SK-N-SH treated with all-trans-retinoic acid at 6 μM for 48 hours (cell line): ENCODE results near the gene PCGF5.

ENCODE experiments used
- ATAC-seq: fragments of 200-7000 bp; cut with Tn5 transposase; 3 replicates; pipeline ENCODE4 v1.9.1; 2020; ENCODE audit warnings: mild to moderate bottlenecking, moderate library complexity
- ARNTL ChIP-seq: fragments of 450-650 bp; formaldehyde crosslinking; IDR thresholded peaks from 2 replicates; pipeline ENCODE4 v1.5.0; 2020; ENCODE audit warnings: low read depth, mild to moderate bottlenecking, moderate library complexity, borderline replicate concordance
- BACH2 ChIP-seq: fragments of 250-450 bp; sonication (Bioruptor Pico); IDR thresholded peaks from 2 replicates; pipeline ENCODE4 v1.9.0; 2021; ENCODE audit warnings: mild to moderate bottlenecking, borderline replicate concordance
- CREB5 ChIP-seq: fragments of 250-450 bp; sonication (Bioruptor Pico); IDR thresholded peaks from 2 replicates; pipeline ENCODE4 v1.5.1; 2020; ENCODE audit warnings: low read depth, mild to moderate bottlenecking, moderate library complexity
- CSDC2 ChIP-seq: fragments of 250-450 bp; sonication (Bioruptor Pico); IDR thresholded peaks from 2 replicates; pipeline ENCODE4 v1.5.0; 2020; ENCODE audit warnings: mild to moderate bottlenecking, moderate library complexity
- ESRRG ChIP-seq: fragments of 250-450 bp; sonication (Bioruptor Pico); IDR thresholded peaks from 2 replicates; pipeline ENCODE4 v1.6.1; 2021; ENCODE audit warnings: mild to moderate bottlenecking
- ISL1 ChIP-seq: fragments of 250-450 bp; sonication (Bioruptor Pico); IDR thresholded peaks from 2 replicates; pipeline ENCODE4 v2.1.2; 2022; ENCODE audit warnings: mild to moderate bottlenecking, moderate library complexity
- PATZ1 ChIP-seq: fragments of 250-450 bp; sonication (Bioruptor Pico); IDR thresholded peaks from 2 replicates; pipeline ENCODE4 v1.8.0; 2020; ENCODE audit warnings: mild to moderate bottlenecking, moderate library complexity, borderline replicate concordance
- POU6F1 ChIP-seq: fragments of 250-450 bp; sonication (Bioruptor Pico); IDR thresholded peaks from 2 replicates; pipeline ENCODE4 v1.8.0; 2021; ENCODE audit warnings: low read depth, mild to moderate bottlenecking, moderate library complexity, borderline replicate concordance
- RARB ChIP-seq: fragments of 250-450 bp; sonication (Bioruptor Pico); IDR thresholded peaks from 2 replicates; pipeline ENCODE4 v1.8.0; 2021; ENCODE audit warnings: mild to moderate bottlenecking, moderate library complexity
- TCF4 ChIP-seq: fragments of 250-450 bp; sonication (Bioruptor Pico); IDR thresholded peaks from 2 replicates; pipeline ENCODE4 v1.8.0; 2021; ENCODE audit warnings: mild to moderate bottlenecking, moderate library complexity, borderline replicate concordance
- ZFP3 ChIP-seq: fragments of 250-450 bp; sonication (Bioruptor Pico); IDR thresholded peaks from 2 replicates; pipeline ENCODE4 v1.5.0; 2020; ENCODE audit warnings: mild to moderate bottlenecking, moderate library complexity
- ZFP30 ChIP-seq: fragments of 450-650 bp; formaldehyde crosslinking; IDR thresholded peaks from 2 replicates; pipeline ENCODE4 v1.5.0; 2022; ENCODE audit warnings: mild to moderate bottlenecking, moderate library complexity
- ZNF565 ChIP-seq: fragments of 450-650 bp; formaldehyde crosslinking; conservative IDR thresholded peaks from 2 replicates; pipeline ENCODE4 v1.5.0; 2020; ENCODE audit warnings: low read depth, mild to moderate bottlenecking, moderate library complexity
- ZNF70 ChIP-seq: fragments of 450-650 bp; formaldehyde crosslinking; IDR thresholded peaks from 2 replicates; pipeline ENCODE4 v1.5.0; 2020; ENCODE audit warnings: mild to moderate bottlenecking, moderate library complexity
- ZNF8 ChIP-seq: fragments of 450-650 bp; formaldehyde crosslinking; IDR thresholded peaks from 2 replicates; pipeline ENCODE4 v1.5.0; 2020; ENCODE audit warnings: mild to moderate bottlenecking, moderate library complexity
- TF ChIP-seq, protein P1 (sequence below): fragments of 250-450 bp; sonication (Bioruptor Pico); IDR thresholded peaks from 2 replicates; pipeline ENCODE4 v1.5.1; 2021; ENCODE audit warnings: mild to moderate bottlenecking, moderate library complexity
- TF ChIP-seq, protein P2 (sequence below): fragments of 250-450 bp; sonication (Bioruptor Pico); IDR thresholded peaks from 2 replicates; pipeline ENCODE4 v1.5.0; 2020; ENCODE audit warnings: mild to moderate bottlenecking, moderate library complexity

PCGF5 gene

DNA sequence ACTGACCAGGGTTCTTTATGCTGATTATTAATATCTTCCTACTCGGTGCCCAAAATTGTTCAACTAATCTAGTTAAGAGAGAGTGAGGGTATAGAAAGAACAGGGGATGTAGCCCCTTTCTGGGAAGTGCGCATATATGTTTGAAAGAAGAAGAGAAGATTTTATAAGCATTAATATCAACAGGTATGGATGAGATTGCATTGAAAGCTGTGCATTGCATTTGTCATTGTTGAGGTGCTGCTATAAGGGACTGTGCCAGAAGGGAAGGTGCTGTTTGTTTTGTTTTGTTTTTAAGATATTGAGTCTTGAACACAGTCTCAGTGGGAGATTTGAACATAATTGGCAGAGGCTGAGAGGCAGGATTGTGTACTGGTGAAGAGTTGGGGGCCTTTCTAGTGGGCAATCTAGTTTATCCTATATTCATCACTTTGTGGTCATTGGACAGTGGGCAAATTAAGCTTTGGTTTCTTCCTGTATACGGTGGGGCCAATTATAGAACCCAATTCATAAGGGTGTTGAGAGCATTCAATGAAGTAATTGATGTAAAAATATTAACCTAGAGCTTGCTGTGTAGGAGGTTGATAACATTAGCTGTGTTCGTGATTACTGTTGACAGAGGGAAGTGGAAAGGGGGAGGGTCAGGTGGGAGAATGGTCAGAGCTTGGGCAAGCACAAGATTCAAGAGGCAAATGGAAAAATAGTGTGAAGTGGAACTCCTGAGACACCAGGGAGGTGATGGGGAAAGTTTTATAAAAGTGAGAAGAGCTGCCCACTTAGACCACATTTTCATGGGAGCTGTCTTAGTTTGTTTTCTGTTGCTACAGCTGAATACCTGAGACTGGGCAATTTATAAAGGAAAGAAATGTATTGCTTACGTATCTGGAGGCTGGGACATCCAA, 19.9 kb upstream of the PCGF5 start (continued):
- no peak for TF ChIP-seq PATZ1 (CRISPR knock-in tag)
- no peak for TF ChIP-seq ESRRG (CRISPR knock-in tag)
- no peak for TF ChIP-seq RARB (CRISPR knock-in tag)
- TF ChIP-seq TCF4 = no peak
- TF ChIP-seq ZNF8 (CRISPR knock-in tag) = no peak

DNA sequence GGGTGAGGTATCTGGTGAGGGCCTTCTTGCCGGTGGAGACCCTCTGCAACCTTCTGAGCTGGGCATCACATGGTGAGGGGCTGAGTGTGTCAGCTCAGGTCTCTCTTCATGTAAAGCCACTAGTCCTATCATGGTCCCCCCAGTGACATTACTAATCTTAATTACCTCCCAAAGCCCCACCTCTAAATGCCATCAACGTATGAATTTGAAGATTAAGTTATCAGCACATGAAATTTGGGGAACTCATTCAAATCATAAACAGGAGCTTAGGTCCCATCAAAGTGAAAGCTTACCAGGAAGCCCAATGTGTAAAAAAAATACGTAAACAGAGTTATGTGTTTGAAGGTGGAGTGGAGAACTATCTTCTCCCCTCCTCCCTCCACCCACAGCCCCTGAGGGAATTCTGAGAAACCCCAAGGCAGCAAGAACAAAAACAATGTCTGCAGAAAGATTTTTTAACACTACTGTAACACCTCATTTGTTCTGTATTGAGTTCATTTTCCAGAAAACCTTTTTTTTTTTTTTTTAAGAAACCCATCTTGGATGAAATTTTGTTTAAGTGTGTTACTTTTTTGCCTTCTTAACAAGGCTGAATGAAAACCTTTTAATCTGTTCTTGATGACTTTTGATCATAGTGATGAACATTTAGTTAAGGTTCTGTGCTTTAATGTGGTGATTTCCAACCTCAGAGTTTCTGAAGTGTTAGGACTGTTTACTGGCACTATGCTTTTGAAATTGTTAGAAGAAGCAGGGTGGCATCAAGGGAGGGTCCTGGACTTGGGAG, 19.1 kb upstream of the PCGF5 start:
- ATAC-seq = no peak

GRCh38 chr10:91206427-91206826, 14.0 kb upstream of the PCGF5 start:
- no peak for ATAC-seq
- TF ChIP-seq ZFP30 (CRISPR knock-in tag) = no peak
- TF ChIP-seq ZNF8 (CRISPR knock-in tag) = no peak
- TF ChIP-seq ZNF70 (CRISPR knock-in tag) = no peak
- no peak for TF ChIP-seq PATZ1 (CRISPR knock-in tag)
- TF ChIP-seq TCF4 = no peak
- no peak for TF ChIP-seq ARNTL
- TF ChIP-seq, protein P1, sequence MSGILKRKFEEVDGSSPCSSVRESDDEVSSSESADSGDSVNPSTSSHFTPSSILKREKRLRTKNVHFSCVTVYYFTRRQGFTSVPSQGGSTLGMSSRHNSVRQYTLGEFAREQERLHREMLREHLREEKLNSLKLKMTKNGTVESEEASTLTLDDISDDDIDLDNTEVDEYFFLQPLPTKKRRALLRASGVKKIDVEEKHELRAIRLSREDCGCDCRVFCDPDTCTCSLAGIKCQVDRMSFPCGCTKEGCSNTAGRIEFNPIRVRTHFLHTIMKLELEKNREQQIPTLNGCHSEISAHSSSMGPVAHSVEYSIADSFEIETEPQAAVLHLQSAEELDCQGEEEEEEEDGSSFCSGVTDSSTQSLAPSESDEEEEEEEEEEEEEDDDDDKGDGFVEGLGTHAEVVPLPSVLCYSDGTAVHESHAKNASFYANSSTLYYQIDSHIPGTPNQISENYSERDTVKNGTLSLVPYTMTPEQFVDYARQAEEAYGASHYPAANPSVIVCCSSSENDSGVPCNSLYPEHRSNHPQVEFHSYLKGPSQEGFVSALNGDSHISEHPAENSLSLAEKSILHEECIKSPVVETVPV = no peak
- TF ChIP-seq, all 23 proteins: peak for 0

More for the DNA sequence above, 19.1 kb upstream of the PCGF5 start:
- no peak for TF ChIP-seq BACH2 (CRISPR knock-in tag)
- no peak for TF ChIP-seq ARNTL
- no peak for TF ChIP-seq ZFP3 (CRISPR knock-in tag)
- no peak for TF ChIP-seq CSDC2 (CRISPR knock-in tag)
- TF ChIP-seq CREB5 (CRISPR knock-in tag) = no peak
- TF ChIP-seq, all 23 proteins: peak for 0

GRCh38 chr10:91206837-91207474, 13.5 kb upstream of the PCGF5 start:
- ATAC-seq = no peak
- TF ChIP-seq ARNTL (no peak), PATZ1 (CRISPR knock-in tag) (no peak), ZNF70 (CRISPR knock-in tag) (no peak), ESRRG (CRISPR knock-in tag) (no peak), POU6F1 (CRISPR knock-in tag) (no peak), ZNF565 (no peak), BACH2 (CRISPR knock-in tag) (no peak), ISL1 (no peak)
- TF ChIP-seq, protein P1 = no peak
- TF ChIP-seq, protein P2, sequence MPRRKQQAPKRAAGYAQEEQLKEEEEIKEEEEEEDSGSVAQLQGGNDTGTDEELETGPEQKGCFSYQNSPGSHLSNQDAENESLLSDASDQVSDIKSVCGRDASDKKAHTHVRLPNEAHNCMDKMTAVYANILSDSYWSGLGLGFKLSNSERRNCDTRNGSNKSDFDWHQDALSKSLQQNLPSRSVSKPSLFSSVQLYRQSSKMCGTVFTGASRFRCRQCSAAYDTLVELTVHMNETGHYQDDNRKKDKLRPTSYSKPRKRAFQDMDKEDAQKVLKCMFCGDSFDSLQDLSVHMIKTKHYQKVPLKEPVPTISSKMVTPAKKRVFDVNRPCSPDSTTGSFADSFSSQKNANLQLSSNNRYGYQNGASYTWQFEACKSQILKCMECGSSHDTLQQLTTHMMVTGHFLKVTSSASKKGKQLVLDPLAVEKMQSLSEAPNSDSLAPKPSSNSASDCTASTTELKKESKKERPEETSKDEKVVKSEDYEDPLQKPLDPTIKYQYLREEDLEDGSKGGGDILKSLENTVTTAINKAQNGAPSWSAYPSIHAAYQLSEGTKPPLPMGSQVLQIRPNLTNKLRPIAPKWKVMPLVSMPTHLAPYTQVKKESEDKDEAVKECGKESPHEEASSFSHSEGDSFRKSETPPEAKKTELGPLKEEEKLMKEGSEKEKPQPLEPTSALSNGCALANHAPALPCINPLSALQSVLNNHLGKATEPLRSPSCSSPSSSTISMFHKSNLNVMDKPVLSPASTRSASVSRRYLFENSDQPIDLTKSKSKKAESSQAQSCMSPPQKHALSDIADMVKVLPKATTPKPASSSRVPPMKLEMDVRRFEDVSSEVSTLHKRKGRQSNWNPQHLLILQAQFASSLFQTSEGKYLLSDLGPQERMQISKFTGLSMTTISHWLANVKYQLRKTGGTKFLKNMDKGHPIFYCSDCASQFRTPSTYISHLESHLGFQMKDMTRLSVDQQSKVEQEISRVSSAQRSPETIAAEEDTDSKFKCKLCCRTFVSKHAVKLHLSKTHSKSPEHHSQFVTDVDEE (CRISPR knock-in tag) = no peak
